Psoas muscle (tissue), 8 donors: ENCODE results near the gene MCM3. TPM values are rescaled to one million over a fixed set of nuclear protein-coding genes. Genes with fewer than 3 reads are reported as not detected.

Source experiments
- ATAC-seq, 4 donors: fragments of 200-7000 bp; cut with Tn5 transposase; one replicate each; pipeline ENCODE4 v1.9.1; 2020; ENCODE audit warnings: moderate library complexity in 3 of 4, mild to moderate bottlenecking in 2 of 4
- DNase-seq, 2 donors: peaks; one replicate each; pipeline ENCODE4 v3.0.0-alpha.2; 2020
- H3K27ac ChIP-seq: fragments of 200-600 bp; one replicate; pipeline ENCODE4 v1.8.0; 2022
- H3K27me3 ChIP-seq, 3 donors: fragments of 200-600 bp in 1 of 3; one replicate each; pipeline versions ENCODE4 v1.6.1 to v1.8.0; 2013 to 2022; ENCODE audit warnings: low read length in 2 of 3, mild to moderate bottlenecking in 2 of 3, moderate library complexity in 1 of 3; ENCODE audit not compliant: insufficient read depth in 3 of 3
- H3K36me3 ChIP-seq, 2 donors: fragments of 200-600 bp in 1 of 2; one replicate each; pipeline versions ENCODE4 v1.6.1 to v1.8.0; 2013 to 2022; ENCODE audit warnings: low read depth in 1 of 2, mild to moderate bottlenecking in 1 of 2, moderate library complexity in 1 of 2; ENCODE audit not compliant: insufficient read depth in 1 of 2
- H3K4me1 ChIP-seq: fragments of 200-600 bp; one replicate; pipeline ENCODE4 v1.8.0; 2022
- H3K4me3 ChIP-seq: fragments of 200-600 bp; one replicate; pipeline ENCODE4 v1.8.0; 2022; ENCODE audit warnings: mild to moderate bottlenecking
- H3K9me3 ChIP-seq: fragments of 200-600 bp; one replicate; pipeline ENCODE4 v1.8.0; 2022
- CTCF ChIP-seq: fragments of 200-600 bp; IDR thresholded peaks from one replicate; pipeline ENCODE4 v1.8.0; 2022; ENCODE audit warnings: antibody characterized with exemption
- WGBS, 3 donors: extraction: QIAGEN DNeasy Blood & Tissue Kit; methylation state at CpG; one replicate each; pipeline versions ENCODE4 v1.1.6 to v1.1.7; 2013; 5-methylcytosine and 5-hydroxymethylcytosine counted together
- intact Hi-C, 2 donors: fragments of 100-400 bp; cut with DNase I; formaldehyde crosslinking; loops; one replicate each; pipeline versions ENCODE4 v1.11.0 to v1.14.2; 2022
- polyA plus RNA-seq, 3 donors: library from polyadenylated mRNA; stranded (reverse); fragments of 200-250 nt; gene quantifications; one replicate each; pipeline ENCODE4 v1.2.3, GENCODE V29; 2013
- total RNA-seq, 4 donors: library from RNA; stranded (reverse); fragmentation: NEBNext Ultra II Directional in 2 of 4; extraction: Animal tissue kit (Norgen Biotek cat#: 25700) in 2 of 4; gene quantifications; one replicate each; pipeline versions ENCODE4 v1.2.1 to v1.2.4, GENCODE V29; 2021 to 2023
- donor health status: healthy with polysubstance abuse.
- donor health status: DM: no; HTN: no; CAD: no; lungs with moderate emphysema.
- donor health status: Bipolar disorder and iron deficiency.
- donor health status: healthy.
- donor health status: DM: yes; HTN: yes; CAD: no.
- donor health status: DM: no; HTN: no; CAD: no.
- donor health status: DM: no; HTN: no; CAD: no.
- donor health status: DM: yes; HTN: yes; CAD: no.

Gene MCM3
- total and polyA plus RNA-seq, 7 donors, result 7.6 to 25.0 (median 11.2) TPM

GRCh38 chr6:52328729-52329128, 44.2 kb upstream of the MCM3 start:
- ATAC-seq, result no peak
- H3K4me3 ChIP-seq, result no peak overlapping the region
- no peak for DNase-seq
- H3K27me3 ChIP-seq, result no peaks in the 10 kb centered on the region
- WGBS, 3 donors, result 81 to 82% (median 82%) methylated on average over 2 of the region's 2 CpGs
- no peaks in the 10 kb centered on the region for H3K36me3 ChIP-seq
- H3K4me1 ChIP-seq, result no peaks in the 10 kb centered on the region
- no peak for TF ChIP-seq CTCF
- no peak overlapping the region for H3K27ac ChIP-seq
- intact Hi-C loops, result no loop called here
- H3K9me3 ChIP-seq, result no peaks in the 10 kb centered on the region

GRCh38 chr6:52328303-52328662, 43.7 kb upstream of the MCM3 start:
- intact Hi-C loops, result no loop called here
- WGBS, 3 donors, result 52 to 78% (median 59%) methylated on average over 2 of the region's 2 CpGs
- ATAC-seq (no peak), DNase-seq (no peak)
- H3K9me3 ChIP-seq, result no peaks in the 10 kb centered on the region
- no peak overlapping the region for H3K4me3 ChIP-seq
- H3K36me3 ChIP-seq, result no peaks in the 10 kb centered on the region
- H3K4me1 ChIP-seq, result no peaks in the 10 kb centered on the region
- no peak overlapping the region for H3K27ac ChIP-seq
- H3K27me3 ChIP-seq, result no peaks in the 10 kb centered on the region
- no peak for TF ChIP-seq CTCF

- WGBS, 3 donors, result 82 to 93% (median 83%) methylated on average over 3 of the region's 3 CpGs
- H3K36me3 ChIP-seq, result no peaks in the 10 kb centered on the region
- intact Hi-C loops, result no loop called here
Observed at GRCh38 chr6:52326540-52327364, 42.2 kb upstream of the MCM3 start.

GRCh38 chr6:52325695-52326471, 41.3 kb upstream of the MCM3 start:
- ATAC-seq (no peak), DNase-seq (no peak)
- Histone ChIP-seq H3K27me3 (peaks cover 0 to 3% (median 0%) of the 10 kb centered on the region in 3 donors), H3K27ac (no peak overlapping the region), H3K4me1 (no peaks in the 10 kb centered on the region), H3K36me3 (no peaks in the 10 kb centered on the region), H3K4me3 (no peak overlapping the region), H3K9me3 (no peaks in the 10 kb centered on the region)
- intact Hi-C loops, result no loop called here
- TF ChIP-seq CTCF, result no peak
- WGBS, 3 donors, result 56 to 60% (median 56%) methylated on average over 14 of the region's 14 CpGs

More at GRCh38 chr6:52326540-52327364, 42.2 kb upstream of the MCM3 start:
- Histone ChIP-seq H3K27me3 (peaks cover 0 to 3% (median 0%) of the 10 kb centered on the region in 3 donors), H3K4me1 (no peaks in the 10 kb centered on the region), H3K27ac (no peak overlapping the region), H3K4me3 (no peak overlapping the region), H3K9me3 (no peaks in the 10 kb centered on the region)
- TF ChIP-seq CTCF, result no peak
- DNase-seq (no peak), ATAC-seq (no peak)
